ENCODE data around the gene RAB10.

- TF ChIP-seq POLR2A (IDR thresholded peaks at IDR 0.05; ENCODE audit: low read depth, low read length): no peak
- no peak; the same call in 1 of the 2 replicates for TF ChIP-seq TAF1 (IDR thresholded peaks at IDR 0.05; ENCODE audit: low read depth, low read length)
- TF ChIP-seq POLR2AphosphoS5 (IDR thresholded peaks at IDR 0.05; ENCODE audit: low read depth, low read length): no peak
These were observed 540 bp upstream of the RAB10 start for GRCh38 chr2:26033270-26033817.

Data from GM12891 (cell line).